ENCODE results near the gene PHF19. TPM values are rescaled to one million over a fixed set of nuclear protein-coding genes. Genes with fewer than 3 reads are reported as not detected.
A peak's percentile ranks its signal among the peaks of the same experiment; 100 is the strongest.

PHF19 gene
- polyA plus RNA-seq, 1 of the 3 experiments (the other 2 are of a cell fraction): 33.4 TPM

- TF ChIP-seq REST (IDR thresholded peaks at IDR 0.05; ENCODE audit: low read depth, low read length): peak; percentile 8; the same call in 1 of the 2 replicates
- TF ChIP-seq GABPA (IDR thresholded peaks at IDR 0.05; ENCODE audit: low read depth): 0 out of 2 replicates have a peak, but pooled peaks have one; percentile 31
- TF ChIP-seq RXRA (IDR thresholded peaks at IDR 0.05; ENCODE audit: borderline replicate concordance, low read depth): peak; percentile 69; the same call in 1 of the 2 replicates
- peak; percentile 24; the same call in 1 of the 2 replicates for TF ChIP-seq RAD21 (IDR thresholded peaks at IDR 0.05; ENCODE audit: low read length)
- no peak for TF ChIP-seq NFIC (IDR thresholded peaks at IDR 0.05; ENCODE audit: borderline replicate concordance)
- TF ChIP-seq GATA2 (CRISPR knock-in tag; IDR thresholded peaks at IDR 0.05): 0 out of 2 replicates have a peak, but pooled peaks have one; percentile 7
- peak; percentile 89 for TF ChIP-seq FOSL2 (IDR thresholded peaks at IDR 0.05; ENCODE audit: borderline replicate concordance, low read depth)
- peak; percentile 50; the same call in 1 of the 2 replicates for TF ChIP-seq RCOR1 (IDR thresholded peaks at IDR 0.05; ENCODE audit: low read length)
- peak; percentile 40 for TF ChIP-seq TCF12 (IDR thresholded peaks at IDR 0.05)
- peak; percentile 34; the same call in 1 of the 2 replicates for TF ChIP-seq FOXJ3 (CRISPR knock-in tag; IDR thresholded peaks at IDR 0.05)
- TF ChIP-seq CHD2 (IDR thresholded peaks at IDR 0.05; ENCODE audit: low read length, partially characterized antibody): peak; percentile 35
- no peak for TF ChIP-seq MEF2A (IDR thresholded peaks at IDR 0.05; ENCODE audit: borderline replicate concordance, low read depth)
- TF ChIP-seq USF2 (IDR thresholded peaks at IDR 0.05; ENCODE audit: borderline replicate concordance, low read depth, low read length): no peak
- peak; percentile 84; the same call in 1 of the 2 replicates for TF ChIP-seq JUND (IDR thresholded peaks at IDR 0.05)
- TF ChIP-seq ZBTB33 (IDR thresholded peaks at IDR 0.05; ENCODE audit: borderline replicate concordance, low read depth): no peak; the same call in 1 of the 2 replicates
- TF ChIP-seq IRF3 (IDR thresholded peaks at IDR 0.05; ENCODE audit: low read depth, low read length): no peak
- peak in 1 of 2 experiments; percentile 85; a peak in 2 of 4 replicates for TF ChIP-seq EP300 (IDR thresholded peaks at IDR 0.05; ENCODE audit: borderline replicate concordance in 1 of 2, low read depth in 1 of 2, low read length in 1 of 2)
- TF ChIP-seq USF1 (IDR thresholded peaks at IDR 0.05; ENCODE audit: borderline replicate concordance, low read depth): no peak
- TF ChIP-seq SMC3 (IDR thresholded peaks at IDR 0.05; ENCODE audit: low read depth, low read length): peak; percentile 12; the same call in 1 of the 2 replicates
- TF ChIP-seq TAF1 (IDR thresholded peaks at IDR 0.05; ENCODE audit: borderline replicate concordance, low read depth, low read length): 0 out of 2 replicates have a peak, but pooled peaks have one; percentile 11
- peak; percentile 65; the same call in 1 of the 2 replicates for TF ChIP-seq SIN3A (IDR thresholded peaks at IDR 0.05; ENCODE audit: borderline replicate concordance, low read depth, low read length)
- peak; percentile 58 for TF ChIP-seq MAX (IDR thresholded peaks at IDR 0.05; ENCODE audit: low read depth)
Observed at GRCh38 chr9:120875954-120876841, 790 bp downstream of the PHF19 start (continued).
